Measurements from ENCODE around the gene VPS52.

DNA sequence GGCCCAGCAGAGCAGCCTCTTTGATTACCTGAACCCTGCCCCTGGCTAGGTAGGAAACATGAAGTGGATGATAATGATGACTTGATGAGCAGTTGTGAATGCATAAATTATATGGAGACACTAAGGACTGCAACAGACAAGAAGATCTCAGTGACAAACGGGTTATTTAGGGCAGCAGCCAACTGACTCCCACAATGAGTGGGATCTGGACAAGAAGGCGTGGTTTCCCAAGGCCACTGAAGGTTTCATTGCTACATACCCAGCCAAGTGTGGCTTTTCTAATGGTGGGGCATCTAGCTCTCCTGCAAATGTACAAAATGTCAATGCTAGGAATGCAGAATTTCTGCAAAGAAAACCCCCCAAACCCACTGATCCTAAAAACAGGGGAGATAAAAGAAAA is 33.9 kb downstream of the VPS52 start:
- no peak for TF ChIP-seq CTCF (IDR thresholded peaks at IDR 0.05; ENCODE audit: poor library complexity, severe bottlenecking)
- TF ChIP-seq EZH2 (IDR thresholded peaks at IDR 0.05; ENCODE audit: borderline replicate concordance, insufficient read depth, low read length, poor library complexity, severe bottlenecking), result no peak
- TF ChIP-seq RAD21 (conservative IDR thresholded peaks at IDR 0.05), result no peak

All from neural cell (in vitro differentiated cells).